IPS DF 4.7 (cell line): Measurements from ENCODE around the gene SLC25A22.

Source experiments
- DNase-seq: peaks from one replicate; pipeline ENCODE4 v3.0.0-alpha.2; 2013; ENCODE audit warnings: low spot score; ENCODE audit errors: extremely low read depth

The SLC25A22 gene

GRCh38 chr11:804599-804964 lies 6.5 kb upstream of the SLC25A22 start:
- no peak for DNase-seq

- no peak for DNase-seq
Observed at GRCh38 chr11:803770-804598, 5.9 kb upstream of the SLC25A22 start.

- DNase-seq, result no peak
Observed at GRCh38 chr11:803467-803742, 5.3 kb upstream of the SLC25A22 start.

GRCh38 chr11:802693-803466 lies 4.8 kb upstream of the SLC25A22 start:
- DNase-seq, result no peak

GRCh38 chr11:802018-802617 lies 4.0 kb upstream of the SLC25A22 start:
- no peak for DNase-seq

- no peak for DNase-seq
Observed at GRCh38 chr11:801097-801780, 3.2 kb upstream of the SLC25A22 start.

- no peak for DNase-seq
Observed at GRCh38 chr11:800473-800872, 2.4 kb upstream of the SLC25A22 start.

GRCh38 chr11:799641-800316 lies 1.7 kb upstream of the SLC25A22 start:
- no peak for DNase-seq

GRCh38 chr11:797296-798092 lies 587 bp downstream of the SLC25A22 start:
- no peak for DNase-seq

- no peak for DNase-seq
Observed at GRCh38 chr11:796565-797295, 1.4 kb downstream of the SLC25A22 start.

GRCh38 chr11:795634-796564 lies 2.2 kb downstream of the SLC25A22 start:
- DNase-seq, result no peak

GRCh38 chr11:794766-795633 lies 3.1 kb downstream of the SLC25A22 start:
- DNase-seq, result no peak

GRCh38 chr11:794013-794765 lies 3.9 kb downstream of the SLC25A22 start:
- no peak for DNase-seq

- DNase-seq, result no peak
Observed at GRCh38 chr11:793556-793955, 4.5 kb downstream of the SLC25A22 start.

GRCh38 chr11:792873-793272 lies 5.2 kb downstream of the SLC25A22 start:
- no peak for DNase-seq

GRCh38 chr11:792535-792821 lies 5.6 kb downstream of the SLC25A22 start:
- DNase-seq, result no peak
